ENCODE results near the gene IL5.
A peak's percentile ranks its signal among the peaks of the same experiment; 100 is the strongest.
"Not testable (repeated sequence)": the region's sequence is repeated elsewhere in the genome, so short reads cannot be mapped to it uniquely, and the experiment has no call there.

The IL5 gene

GRCh38 chr5:132528866-132529634 lies 14.3 kb downstream of the IL5 start:
- DNase-seq: no peak

GRCh38 chr5:132528021-132528420 lies 15.3 kb downstream of the IL5 start:
- DNase-seq: no peak

- no peak for DNase-seq
Observed at GRCh38 chr5:132526974-132527564, 16.3 kb downstream of the IL5 start.

- peak; percentile 33 for DNase-seq
Observed at GRCh38 chr5:132526290-132526973, 16.9 kb downstream of the IL5 start.

GRCh38 chr5:132525299-132525724 lies 18.0 kb downstream of the IL5 start:
- no peak for DNase-seq

GRCh38 chr5:132524877-132525276 lies 18.4 kb downstream of the IL5 start:
- not testable (repeated sequence) for DNase-seq

- DNase-seq: not testable (repeated sequence)
Observed at GRCh38 chr5:132522067-132522466, 21.3 kb downstream of the IL5 start.

GRCh38 chr5:132513618-132514336 lies 29.5 kb downstream of the IL5 start:
- DNase-seq: not testable (repeated sequence)

GRCh38 chr5:132510076-132510475 lies 33.2 kb downstream of the IL5 start:
- no peak for DNase-seq

GRCh38 chr5:132506094-132506692 lies 37.1 kb downstream of the IL5 start:
- no peak for DNase-seq

GRCh38 chr5:132505641-132506040 lies 37.7 kb downstream of the IL5 start:
- DNase-seq: no peak

GRCh38 chr5:132504746-132505145 lies 38.6 kb downstream of the IL5 start:
- peak; percentile 36 for DNase-seq

- no peak for DNase-seq
Observed at GRCh38 chr5:132503244-132503643, 40.1 kb downstream of the IL5 start.

- DNase-seq: no peak
Observed at GRCh38 chr5:132501961-132502931, 41.1 kb downstream of the IL5 start.

- DNase-seq: no peak
Observed at GRCh38 chr5:132501629-132501956, 41.7 kb downstream of the IL5 start.

GRCh38 chr5:132500931-132501628 lies 42.2 kb downstream of the IL5 start:
- peak; percentile 51 for DNase-seq

GRCh38 chr5:132500244-132500930 lies 42.9 kb downstream of the IL5 start:
- DNase-seq: no peak

- no peak for DNase-seq
Observed at GRCh38 chr5:132499440-132500243, 43.7 kb downstream of the IL5 start.

GRCh38 chr5:132498686-132499271 lies 44.5 kb downstream of the IL5 start:
- DNase-seq: no peak
